ENCODE results near the gene P3H4.

DNA sequence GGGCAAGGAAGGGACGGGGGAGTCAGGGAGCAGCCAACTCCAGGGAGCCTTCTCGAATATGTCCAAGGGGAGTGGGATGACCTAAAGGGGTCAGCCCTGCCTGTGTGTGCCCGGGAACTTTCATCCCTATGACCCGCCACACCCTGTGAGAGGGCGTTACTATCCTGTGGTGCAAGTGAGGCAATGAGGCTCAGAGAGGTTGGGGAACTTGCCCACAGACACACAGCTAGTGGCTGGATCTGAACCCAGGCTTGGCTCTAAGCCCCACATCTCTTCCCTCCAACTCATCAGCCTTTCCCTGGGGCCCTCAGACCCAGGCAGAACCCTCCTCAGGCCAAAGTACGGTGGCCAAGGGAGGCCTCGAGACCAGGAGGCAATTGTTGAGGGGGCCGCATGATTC is 48.4 kb downstream of the P3H4 start:
- TF ChIP-seq, protein P1, sequence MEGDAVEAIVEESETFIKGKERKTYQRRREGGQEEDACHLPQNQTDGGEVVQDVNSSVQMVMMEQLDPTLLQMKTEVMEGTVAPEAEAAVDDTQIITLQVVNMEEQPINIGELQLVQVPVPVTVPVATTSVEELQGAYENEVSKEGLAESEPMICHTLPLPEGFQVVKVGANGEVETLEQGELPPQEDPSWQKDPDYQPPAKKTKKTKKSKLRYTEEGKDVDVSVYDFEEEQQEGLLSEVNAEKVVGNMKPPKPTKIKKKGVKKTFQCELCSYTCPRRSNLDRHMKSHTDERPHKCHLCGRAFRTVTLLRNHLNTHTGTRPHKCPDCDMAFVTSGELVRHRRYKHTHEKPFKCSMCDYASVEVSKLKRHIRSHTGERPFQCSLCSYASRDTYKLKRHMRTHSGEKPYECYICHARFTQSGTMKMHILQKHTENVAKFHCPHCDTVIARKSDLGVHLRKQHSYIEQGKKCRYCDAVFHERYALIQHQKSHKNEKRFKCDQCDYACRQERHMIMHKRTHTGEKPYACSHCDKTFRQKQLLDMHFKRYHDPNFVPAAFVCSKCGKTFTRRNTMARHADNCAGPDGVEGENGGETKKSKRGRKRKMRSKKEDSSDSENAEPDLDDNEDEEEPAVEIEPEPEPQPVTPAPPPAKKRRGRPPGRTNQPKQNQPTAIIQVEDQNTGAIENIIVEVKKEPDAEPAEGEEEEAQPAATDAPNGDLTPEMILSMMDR (IDR thresholded peaks at IDR 0.05), result no peak
- TF ChIP-seq TCF7L2 (IDR thresholded peaks at IDR 0.05; ENCODE audit: low read depth, low read length) (no peak), POLR2AphosphoS5 (IDR thresholded peaks at IDR 0.05; ENCODE audit: low read depth, low read length) (no peak)
